ENCODE data around the gene KRT73.

The KRT73 gene

GRCh38 chr12:52618216-52618615 lies at the start of gene KRT73:
KRT73 (minus strand) TSS chr12:52618559; CDS start chr12:52618524, 35 bp downstream.
- DNase-seq, result no peak

DNA sequence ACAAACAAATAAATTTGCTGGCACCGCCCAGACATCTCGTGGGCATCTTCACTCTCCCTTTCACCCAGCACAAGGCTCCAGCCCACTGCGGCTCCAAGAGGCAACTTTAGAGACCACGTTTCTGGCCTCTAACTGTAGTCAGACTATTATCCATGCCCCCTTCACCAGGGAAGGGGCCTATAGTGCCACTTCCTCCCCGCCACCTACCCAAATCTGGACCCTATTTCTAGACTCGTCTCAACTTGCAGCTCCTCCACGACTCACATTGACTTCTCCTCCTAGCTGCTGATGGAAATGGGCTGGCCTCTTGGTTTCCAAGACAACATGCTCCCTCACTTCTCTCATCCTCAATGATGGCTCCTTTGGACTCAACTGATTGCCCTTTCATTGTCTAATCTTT lies 49.6 kb upstream of the KRT73 start:
- no peak for DNase-seq

- DNase-seq, result peak; percentile 57
Observed at GRCh38 chr12:52667509-52667908, 49.1 kb upstream of the KRT73 start.

GRCh38 chr12:52666471-52666870 lies 48.1 kb upstream of the KRT73 start:
- no peak for DNase-seq

- no peak for DNase-seq
Observed at GRCh38 chr12:52663420-52663819, 45.1 kb upstream of the KRT73 start.

DNA sequence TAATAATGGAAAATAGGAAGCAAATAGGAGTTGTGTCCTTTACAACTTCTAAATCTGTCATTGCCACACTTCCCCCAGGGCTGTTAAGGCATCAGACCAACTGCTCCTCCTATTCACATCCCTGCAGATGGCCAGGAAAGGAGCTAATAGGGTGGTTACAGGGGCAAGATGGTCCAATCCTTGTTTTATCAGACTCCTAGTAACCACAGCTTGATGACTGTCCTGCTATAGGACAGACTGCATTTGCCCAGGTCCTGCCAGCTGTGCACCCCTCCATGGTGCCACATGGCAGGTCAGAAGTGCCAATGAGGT lies 44.5 kb upstream of the KRT73 start:
- no peak for DNase-seq

- DNase-seq, result no peak
Observed at GRCh38 chr12:52662093-52662917, 43.9 kb upstream of the KRT73 start.

GRCh38 chr12:52661668-52662067 lies 43.3 kb upstream of the KRT73 start:
- DNase-seq, result no peak

DNA sequence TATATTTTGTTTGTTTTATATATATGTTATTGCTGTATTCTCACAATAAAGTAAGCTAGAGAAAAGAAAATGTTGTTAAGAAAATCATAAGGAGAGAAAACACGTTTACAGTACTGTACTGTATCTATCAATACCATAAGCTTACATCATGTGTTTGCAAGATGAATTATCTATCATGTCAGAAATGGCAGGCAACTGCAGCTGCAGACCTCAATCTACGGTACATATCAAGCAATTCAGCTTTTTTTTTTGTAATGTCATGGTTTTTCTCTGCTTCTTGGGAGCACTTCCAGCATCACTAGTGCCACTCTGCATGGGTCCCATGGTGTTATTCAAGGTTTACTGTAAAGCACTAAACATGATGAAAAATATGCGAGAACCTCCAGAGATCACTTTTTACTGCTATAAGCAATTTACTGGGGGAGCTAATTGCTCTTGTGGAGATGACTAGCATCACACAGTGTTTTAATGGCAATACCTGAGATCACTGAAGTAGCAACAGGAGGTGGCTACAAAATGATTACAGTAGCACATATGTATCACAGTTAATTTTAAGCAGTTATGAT lies 42.7 kb upstream of the KRT73 start:
- DNase-seq, result no peak

- DNase-seq, result peak; percentile 37
Observed at GRCh38 chr12:52659951-52660350, 41.6 kb upstream of the KRT73 start.

GRCh38 chr12:52659395-52659794 lies 41.0 kb upstream of the KRT73 start:
- DNase-seq, result peak; percentile 51

DNA sequence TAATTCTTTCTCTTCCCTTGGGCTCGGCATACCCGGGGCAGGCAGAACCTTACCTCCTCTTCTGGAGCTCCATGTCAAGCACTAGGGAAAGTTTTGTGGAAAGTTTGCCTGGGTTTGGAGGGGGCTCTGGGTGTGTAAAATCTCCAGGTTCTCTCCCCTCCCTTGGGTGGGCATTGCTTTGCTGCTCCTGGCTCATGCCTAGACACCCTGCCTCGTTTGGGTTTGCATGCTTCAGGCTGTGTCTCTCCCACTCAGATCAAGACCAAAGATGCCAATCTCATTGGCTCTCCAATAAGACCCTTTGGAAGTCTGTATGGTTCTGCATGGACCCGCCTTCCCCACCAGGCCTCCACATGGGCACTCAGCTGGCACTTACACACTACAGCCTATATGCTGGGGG lies 39.8 kb upstream of the KRT73 start:
- DNase-seq, result peak; percentile 41

- DNase-seq, result peak; percentile 38
Observed at GRCh38 chr12:52657250-52657902, 39.0 kb upstream of the KRT73 start.

DNA sequence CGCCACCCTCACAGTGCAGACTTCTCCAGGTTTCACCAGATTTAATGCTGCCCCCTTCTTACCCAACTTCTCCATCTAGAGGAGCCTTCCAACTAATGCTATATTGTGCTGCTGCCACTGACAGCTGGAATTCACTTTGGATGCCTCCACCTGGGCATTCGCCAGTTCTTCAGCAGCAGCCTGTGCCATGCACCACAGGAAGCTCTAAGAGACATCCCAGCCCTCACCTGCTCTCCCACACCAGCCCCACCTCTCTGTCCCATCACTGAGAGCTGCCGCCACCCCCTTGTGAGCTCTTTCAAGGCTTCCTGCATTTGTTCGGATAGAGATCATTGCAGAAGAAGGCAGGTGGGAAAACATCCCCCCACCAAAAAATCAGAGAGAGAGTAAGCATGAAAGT lies 38.3 kb upstream of the KRT73 start:
- peak; percentile 43 for DNase-seq

GRCh38 chr12:52655720-52656124 lies 37.4 kb upstream of the KRT73 start:
- peak; percentile 53 for DNase-seq

- peak; percentile 70 for DNase-seq
Observed at GRCh38 chr12:52655251-52655650, 36.9 kb upstream of the KRT73 start.

DNA sequence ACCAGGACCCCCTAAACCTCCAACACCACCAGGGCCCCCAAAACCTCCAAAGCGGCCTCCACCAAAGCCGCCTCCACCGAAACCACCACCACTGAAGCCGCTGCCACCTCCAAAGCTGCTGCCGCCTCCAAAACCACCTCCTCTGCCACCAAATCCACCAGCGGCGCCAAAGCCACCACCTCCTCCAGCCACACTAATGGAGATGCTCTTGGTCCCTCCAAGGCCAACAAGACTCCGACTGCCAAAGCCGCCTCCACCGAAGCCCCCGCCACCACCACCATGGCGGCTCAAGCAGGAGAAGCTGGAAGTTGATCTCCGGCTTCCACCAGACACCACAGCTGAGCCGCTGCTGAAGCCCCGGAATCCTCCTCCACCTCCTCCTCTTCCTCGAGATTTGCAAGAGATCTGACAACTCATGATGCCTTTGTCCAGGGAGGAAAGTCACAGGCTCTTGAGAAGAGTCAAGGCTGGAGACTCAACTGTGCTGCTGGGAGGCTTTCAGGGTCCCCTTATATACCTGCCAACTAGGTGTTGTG lies 33.4 kb upstream of the KRT73 start, which contains the start of gene KRT2:
Gene KRT2, minus strand, starts transcription at position 486 of the 536 bp plus-strand sequence. Its CDS starts 69 bp downstream, at position 417.
- DNase-seq, result peak; percentile 38

GRCh38 chr12:52650520-52651081 lies 32.2 kb upstream of the KRT73 start:
- DNase-seq, result peak; percentile 55

DNA sequence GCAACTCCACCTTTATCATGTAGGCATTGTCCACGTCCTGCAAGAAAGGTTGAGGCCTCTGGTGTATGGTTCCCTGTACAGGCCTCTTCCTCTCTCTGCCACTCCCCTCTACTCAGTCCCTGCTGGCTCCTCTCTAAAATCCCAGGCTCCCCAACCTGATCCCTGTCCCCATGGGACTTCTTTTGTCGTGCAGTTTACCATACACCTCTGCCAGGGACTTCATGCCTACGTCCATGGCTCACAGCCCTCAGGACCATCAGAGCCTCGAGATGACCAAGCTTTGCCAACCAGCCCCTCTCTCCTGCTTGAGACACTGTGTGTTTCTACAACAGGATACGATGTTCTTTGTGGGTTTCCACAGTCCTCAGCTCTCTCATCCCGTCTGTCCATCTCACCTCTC lies 30.7 kb upstream of the KRT73 start:
- peak; percentile 46 for DNase-seq

DNA sequence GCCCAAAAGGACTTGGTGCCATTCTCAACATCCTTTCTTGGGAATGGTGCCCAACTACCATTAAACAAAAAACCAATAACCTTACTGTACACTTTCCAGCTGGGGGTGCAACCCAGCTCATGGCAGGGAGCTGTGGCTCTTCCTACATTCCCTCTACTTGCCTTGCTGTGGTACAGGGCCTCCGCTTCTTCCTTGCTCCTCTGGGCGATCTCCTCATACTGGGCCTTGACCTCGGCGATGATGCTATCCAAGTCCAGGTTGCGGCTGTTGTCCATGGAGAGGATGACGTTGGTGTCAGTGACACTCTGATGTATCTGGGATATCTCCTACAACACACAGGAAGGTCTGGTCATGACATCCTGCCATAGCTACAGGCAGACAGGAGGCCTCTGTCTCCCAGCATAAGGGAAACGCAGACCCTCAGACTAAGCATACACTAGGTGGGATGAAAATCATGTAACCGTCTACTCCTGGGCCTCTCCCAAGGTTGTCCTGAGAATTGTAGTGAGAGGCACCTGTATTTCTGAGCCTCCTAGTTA lies 29.7 kb upstream of the KRT73 start:
- DNase-seq, result peak; percentile 50

DNA sequence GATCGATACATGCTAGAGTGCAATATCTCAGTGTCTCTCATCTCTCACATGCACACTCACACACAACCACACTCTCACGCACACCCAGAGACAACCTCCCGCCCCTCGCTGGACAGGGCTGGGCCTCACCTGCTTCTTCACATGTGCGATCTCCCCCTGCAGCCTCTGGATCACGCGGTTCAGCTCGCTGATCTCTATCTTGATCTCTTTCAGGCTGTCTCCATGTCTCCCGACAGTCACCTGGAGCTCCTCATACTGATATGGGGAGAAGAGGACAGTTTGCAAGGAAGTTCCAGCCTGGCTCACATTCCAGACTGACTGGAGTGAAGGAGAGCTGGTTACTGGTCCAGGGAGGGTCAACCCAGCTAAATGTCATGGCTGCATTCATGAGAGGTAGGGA lies 29.2 kb upstream of the KRT73 start:
- DNase-seq, result peak; percentile 42

DNA sequence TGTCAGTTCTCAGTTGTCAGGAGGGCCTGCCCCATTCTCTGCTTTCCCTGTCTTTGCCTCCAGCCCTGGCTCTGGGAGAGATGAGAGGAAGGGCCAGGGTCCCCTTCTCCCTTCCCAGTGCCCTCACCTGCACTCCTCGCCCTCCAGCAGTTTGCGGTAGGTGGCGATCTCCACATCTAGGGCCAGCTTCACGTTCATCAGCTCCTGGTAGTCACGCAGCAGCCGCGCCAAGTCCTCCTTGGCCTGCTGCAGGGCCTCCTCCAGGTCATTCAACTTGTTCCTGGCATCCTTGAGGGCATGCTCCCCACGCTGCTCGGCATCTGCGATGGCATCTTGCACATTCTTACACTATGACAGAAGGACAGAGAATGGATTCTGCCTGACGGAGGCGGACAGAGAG lies 28.3 kb upstream of the KRT73 start:
- peak; percentile 55 for DNase-seq

DNA sequence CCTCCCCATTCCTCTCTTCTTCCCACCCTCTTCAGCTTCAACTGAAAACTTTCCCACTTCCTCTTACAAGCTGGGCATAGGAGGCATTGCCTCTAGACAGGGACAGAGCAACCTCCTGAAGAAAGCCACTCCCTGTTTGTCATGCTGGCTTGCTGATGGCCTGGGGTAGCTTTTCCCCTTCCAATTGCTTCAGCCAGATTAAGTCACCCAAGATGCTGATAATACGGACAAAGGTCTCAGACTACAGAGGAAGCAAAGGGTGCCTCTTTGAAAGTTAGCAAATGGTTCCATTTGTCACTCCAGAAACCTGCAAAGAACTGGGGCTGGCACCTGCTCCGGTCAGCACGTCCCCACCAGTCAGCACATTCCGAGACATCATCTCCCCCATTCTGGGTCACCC lies 27.6 kb upstream of the KRT73 start:
- DNase-seq, result peak; percentile 39

Measured in islet precursor cell (in vitro differentiated cells).